Measurements from ENCODE around the gene SORBS1.
"Not testable (repeated sequence)": the region's sequence is repeated elsewhere in the genome, so short reads cannot be mapped to it uniquely, and the experiment has no call there.

The SORBS1 gene

DNA sequence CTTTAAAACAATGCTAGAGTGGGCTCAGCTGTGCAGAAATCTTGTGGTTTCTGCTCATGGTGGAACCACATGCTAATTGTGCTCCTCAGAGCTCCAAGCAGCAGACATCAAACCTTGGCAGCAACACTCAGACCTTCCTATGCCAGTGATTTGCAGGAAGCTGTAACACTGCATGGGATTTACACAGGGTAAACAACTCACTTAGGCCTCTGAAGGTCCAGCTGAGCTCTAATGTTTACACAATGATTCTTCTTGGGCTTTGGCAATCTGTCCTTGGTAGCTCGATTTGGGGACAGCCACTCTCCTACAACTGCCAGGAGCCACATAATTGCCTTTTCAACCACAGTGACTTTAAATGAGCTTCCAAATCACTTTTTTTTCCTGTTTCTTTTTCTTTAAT is 172.6 kb downstream of the SORBS1 start:
- no peak for DNase-seq (ENCODE audit: low spot score)

DNA sequence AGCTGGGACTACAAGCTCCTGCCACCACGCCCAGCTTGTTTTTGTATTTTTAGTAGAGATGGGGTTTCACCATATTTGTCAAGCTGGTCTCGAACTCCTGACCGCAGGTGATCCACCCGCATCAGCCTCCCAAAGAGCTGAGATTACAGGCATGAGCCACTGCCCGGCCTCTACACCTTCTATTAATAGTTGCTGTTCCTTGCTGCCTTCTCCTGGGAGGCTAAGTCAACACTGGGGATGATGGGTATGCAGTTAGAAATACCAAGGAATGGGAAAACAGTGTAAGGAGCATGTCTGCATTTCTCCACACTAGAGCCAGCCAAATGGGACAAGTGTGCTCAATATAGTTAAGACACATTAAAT is 173.1 kb downstream of the SORBS1 start:
- DNase-seq (ENCODE audit: low spot score) = no peak

DNA sequence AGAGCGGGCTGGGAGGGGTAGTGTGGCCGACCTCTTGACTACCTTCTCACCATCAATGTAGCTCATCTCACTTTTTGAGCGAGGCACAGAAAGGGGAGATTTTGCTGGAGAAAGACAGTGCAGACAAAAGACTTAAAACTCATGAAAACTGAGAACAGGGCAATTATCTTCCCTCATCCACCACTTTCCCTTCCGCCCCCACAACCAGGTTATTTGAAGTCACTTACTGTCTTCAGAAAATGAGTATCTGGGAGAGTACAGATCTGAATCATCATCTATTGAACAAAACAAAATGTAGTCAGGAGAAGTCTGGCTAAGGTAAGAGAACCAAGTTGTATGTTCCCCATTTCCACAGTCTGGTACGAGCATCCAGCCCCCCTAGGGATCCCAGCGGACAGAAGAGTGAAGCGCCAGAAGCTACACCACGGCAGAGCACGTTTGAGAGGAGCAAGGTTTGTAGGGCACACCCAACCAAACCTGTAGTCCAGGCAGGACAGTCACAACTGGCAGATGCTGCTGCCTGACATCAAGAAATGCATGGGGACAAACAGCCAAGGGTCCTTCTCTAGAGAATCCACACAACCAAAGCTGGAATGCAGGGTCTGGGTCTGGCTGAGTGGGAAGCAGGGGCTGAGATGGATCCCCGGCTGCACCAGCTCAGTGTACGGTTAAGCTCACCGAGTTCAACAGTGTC is 177.0 kb downstream of the SORBS1 start:
- no peak for DNase-seq (ENCODE audit: low spot score)

DNA sequence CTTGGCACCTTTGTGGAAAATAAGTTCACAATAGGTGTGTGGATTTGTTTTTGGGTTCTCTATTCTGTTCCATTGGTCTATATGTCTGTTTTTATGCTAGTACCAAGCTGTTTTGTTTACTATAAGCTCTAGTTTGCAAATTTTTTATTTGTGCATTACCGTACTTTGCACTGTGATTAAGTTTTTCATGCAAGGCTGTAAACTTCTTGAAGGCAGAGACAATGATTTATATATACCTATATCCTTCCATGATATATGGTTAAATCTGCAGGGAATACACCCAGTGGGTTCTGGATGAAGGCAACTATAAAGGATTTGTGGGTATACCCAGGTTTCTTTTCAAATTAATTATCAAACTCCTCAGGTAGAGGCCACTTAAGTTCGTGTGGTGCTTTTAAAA is 178.6 kb downstream of the SORBS1 start:
- DNase-seq (ENCODE audit: low spot score) = no peak

DNA sequence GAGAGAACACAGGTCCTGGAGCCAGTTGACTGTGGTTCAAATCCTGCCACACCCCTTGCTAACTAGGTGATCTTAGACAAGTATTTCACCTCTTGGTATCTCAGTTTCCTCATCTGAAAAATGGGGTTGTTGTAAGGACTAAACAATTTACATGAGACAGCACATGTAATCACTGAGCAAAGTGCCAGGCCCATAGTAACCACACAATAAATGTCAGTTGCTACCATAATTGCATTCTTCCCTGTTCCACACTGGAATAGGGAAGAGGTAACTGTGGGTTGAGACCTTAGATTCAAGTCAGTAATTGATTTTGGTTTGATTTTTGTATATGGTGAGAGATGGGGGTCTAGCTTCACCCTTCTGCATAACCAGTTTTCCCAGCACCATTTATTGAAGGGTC is 179.0 kb downstream of the SORBS1 start:
- no peak for DNase-seq (ENCODE audit: low spot score)

DNA sequence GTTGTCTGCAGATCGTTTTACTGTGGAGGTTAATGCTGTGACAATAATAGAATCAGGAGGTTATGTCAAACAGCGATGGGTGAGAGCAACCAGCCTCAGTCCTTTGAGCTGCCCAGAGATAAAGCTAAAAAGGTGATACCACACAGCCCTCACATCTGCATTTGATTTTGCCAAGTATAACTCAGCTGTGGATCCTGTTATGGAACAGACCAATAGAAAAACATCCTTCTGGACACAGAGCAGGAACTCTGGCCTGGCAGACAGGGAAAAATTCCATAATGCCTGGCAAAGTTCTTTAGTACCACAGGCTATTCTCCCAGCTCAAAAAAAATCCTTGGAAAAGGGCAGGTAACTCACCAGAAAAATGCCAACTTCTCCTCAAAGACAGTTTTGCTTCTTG is 183.2 kb downstream of the SORBS1 start:
- DNase-seq (ENCODE audit: low spot score) = no peak

DNA sequence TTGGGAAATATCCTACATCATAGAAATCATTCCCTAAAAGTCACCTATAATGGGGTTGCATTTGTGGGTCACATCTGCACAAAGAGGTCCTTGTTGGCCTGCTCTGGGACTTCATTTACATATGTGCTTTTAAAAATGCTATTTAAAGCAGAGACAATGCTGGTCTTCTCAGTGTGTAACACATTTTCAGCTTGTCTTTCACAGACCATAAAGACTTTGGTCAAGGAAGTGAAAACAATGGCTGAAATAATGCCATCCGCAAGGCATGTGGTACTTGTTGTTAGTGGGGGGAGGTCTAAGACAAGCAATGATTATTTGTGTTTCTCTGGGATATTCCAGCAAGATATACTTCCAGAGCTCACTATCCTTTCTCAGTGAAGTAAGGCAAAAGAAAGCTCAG is 185.8 kb downstream of the SORBS1 start:
- no peak for DNase-seq (ENCODE audit: low spot score)

DNA sequence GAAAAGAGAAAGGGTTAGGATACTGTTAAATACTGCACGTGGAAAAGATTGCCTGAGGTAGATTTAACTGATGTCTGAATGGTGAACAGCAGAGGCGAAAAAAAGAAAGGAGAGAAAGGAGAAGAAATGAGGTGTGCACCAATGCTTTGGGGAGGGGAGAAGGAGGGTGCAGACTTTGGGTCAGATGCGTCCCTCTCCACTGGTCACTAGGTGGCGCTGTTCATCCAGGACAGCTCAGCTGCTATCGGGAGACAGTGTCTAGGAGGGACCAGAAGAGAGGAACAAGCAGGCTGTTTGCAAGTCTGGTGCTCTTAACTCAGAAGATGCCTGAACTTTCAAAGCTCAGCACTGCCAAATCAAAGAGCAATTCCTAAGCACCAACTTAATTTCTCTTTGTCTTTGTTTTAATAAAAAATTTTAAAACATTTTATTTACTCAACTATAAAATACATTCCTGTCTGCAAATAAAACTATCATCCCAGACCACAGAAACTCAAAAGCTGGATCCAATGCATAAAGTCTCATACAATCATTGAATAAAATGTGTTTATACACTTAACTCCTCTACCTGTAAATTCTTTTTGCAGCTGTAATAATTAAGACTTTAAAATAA is 186.5 kb downstream of the SORBS1 start:
- peak; percentile 89 for DNase-seq (ENCODE audit: low spot score)

DNA sequence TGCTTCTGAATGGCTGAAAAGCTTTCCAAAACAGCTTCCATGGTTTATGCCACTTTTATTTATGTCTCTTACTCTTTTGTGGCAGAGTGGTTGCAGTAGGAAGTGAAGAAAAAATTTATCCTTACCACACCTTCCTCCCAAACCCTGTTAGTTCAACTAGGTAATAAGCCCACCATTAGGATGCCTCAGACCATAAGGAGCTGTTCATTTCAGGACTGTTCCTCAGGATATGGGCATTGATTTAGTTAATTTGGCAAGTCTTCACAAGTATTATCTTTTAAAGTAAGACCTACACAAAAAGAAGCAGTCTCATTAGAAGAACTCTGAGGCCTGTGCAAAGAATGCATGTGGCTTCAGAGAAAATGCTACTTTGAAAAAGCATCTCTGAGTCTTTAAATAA is 187.5 kb downstream of the SORBS1 start:
- no peak for DNase-seq (ENCODE audit: low spot score)

DNA sequence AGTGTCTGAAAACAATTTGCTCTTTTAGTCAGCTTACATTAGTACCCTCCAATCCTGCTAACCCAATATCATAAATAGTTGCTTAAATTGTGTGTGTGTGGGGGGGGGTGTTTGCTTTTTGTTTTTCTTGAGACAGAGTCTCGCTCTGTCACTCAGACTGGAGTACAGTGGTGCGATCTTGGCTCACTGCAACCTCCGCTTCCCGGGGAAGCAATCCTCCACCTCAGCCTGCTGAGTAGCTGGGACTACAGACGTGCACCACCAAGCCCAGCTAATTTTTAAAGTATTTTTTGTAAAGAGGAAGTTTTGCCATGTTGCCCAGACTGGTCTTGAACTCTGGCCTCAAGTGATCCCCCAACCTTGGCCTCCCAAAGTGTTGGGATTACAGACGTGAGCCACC is 196.8 kb downstream of the SORBS1 start:
- no peak for DNase-seq (ENCODE audit: low spot score)

DNA sequence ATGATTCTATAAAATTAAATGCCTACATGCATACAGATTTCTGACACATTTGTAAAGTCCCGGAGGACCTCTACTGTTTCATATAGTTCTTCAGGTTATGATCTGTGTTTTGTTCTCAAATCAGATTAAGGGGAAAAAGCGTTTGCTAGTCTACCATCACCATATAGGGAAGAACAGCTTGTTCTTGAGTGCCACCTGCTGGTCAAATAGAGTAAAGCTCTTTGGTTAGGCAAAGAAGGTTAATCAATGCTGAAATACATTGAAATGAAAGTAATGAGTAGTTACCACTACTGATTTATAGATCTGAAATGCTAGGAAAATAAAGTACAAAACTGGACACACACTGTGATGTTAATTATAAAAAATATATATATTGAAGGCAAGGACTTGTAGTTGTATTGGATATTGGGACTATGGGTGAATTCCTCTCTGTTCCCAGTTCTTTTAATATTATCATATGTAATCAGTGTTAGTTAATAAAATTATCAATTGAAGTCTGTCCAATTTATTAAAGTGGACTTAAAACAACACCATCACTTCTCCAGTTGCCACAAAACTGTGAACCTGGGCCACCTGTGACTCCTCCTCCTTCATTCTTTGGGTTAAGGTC is 197.8 kb downstream of the SORBS1 start:
- DNase-seq (ENCODE audit: low spot score) = peak; percentile 86

DNA sequence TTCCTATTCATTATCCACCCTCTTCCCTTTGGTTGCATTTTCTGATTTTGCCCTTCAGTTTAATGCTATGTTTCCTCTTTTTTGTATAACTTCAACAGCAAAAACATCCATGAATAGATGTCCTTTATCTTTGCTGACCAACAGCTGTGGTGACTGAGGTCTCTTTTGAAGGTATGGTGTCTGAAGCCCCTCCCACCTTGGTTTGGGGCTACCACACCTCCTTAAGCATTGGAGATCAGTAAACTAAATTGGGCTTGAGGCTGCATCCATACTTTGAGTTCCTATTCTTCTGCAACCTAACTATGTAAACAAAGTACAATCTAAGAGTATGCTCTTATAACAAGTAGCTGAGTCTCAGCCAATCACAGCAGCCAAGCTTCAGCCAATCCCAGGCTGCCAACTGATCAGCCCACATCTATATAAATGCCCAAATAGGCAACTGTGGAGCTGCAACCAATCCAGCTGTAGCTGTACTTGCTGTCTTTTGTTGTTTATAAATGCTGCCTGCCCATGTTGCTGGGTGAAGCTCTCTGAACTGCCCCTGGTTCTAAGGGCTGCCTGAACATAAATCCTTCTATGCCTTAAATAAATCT is 201.0 kb downstream of the SORBS1 start:
- peak; percentile 36 for DNase-seq (ENCODE audit: low spot score)

DNA sequence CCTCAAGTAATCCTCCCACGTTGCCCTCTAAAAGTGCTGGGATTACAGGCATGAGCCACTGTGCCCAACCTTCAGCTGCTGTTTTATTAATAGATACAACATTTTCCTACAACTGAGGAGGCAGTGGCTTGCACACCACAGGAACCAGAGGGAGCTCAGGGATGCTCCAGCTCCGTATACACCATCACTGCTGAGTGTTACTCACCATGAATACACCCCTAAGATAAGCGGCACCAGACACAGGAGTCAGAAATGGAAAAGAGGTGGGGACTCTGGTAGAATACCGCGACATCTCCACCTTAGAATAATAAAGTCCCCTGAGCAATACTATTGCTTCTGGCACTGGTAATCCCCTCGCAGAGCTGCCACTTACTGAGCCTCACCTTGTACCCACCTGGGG is 201.7 kb downstream of the SORBS1 start:
- no peak for DNase-seq (ENCODE audit: low spot score)

DNA sequence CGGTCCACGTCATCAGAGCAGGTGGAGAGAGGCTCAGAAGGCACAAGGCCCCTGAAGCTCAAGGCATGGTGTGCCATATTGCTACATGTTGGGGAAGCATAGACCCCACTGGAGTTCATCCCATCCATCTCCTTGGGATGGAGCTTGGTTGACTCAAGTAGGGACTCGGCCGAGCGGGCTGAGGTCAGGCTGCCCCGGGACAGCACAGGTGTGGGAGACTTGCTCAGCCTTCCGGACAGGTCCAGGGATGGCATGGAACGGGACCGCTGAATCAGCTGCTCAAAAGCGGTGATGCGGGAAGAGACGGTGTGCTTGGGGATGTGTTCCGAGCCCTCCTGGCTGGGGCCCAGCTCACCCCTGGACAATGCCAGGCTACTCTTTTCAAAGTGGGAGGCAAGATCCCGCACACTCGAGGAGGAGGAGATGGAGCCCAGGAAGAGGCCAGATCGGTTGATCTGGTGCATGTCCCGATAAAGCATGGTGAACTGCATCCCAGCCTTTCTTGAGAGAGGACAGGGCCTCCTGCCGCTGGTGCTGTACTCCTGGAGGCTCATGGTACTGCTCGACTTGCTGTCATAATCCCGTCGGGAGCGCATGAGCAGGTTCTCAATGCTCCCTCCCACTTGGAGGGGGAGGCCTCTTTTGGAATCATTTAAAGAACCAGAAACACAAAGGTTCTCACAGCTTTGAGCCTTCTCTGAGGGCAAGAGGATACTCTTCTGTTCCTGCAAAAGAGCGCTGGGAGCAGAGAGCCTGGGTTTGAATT is 204.8 kb downstream of the SORBS1 start:
- DNase-seq (ENCODE audit: low spot score) = no peak

DNA sequence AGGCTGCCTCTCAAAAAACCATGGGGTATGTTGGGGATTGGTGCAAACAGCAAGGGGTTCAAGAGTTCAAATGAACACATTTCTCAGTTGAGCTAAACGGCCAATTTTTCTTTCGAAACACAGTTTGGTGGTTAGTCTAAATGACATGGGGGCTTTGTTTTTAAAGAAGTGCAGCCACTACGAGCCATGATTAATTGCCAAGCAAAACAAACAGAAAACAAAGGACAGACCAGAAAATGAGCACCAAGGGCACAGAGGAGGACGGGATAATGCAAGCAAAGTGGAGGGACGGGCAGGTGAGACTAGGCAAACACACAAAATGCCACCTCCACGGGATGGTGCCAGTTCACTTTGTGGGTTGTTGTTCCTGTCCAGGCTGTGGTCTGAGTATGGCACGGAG is 205.9 kb downstream of the SORBS1 start:
- DNase-seq (ENCODE audit: low spot score) = no peak

DNA sequence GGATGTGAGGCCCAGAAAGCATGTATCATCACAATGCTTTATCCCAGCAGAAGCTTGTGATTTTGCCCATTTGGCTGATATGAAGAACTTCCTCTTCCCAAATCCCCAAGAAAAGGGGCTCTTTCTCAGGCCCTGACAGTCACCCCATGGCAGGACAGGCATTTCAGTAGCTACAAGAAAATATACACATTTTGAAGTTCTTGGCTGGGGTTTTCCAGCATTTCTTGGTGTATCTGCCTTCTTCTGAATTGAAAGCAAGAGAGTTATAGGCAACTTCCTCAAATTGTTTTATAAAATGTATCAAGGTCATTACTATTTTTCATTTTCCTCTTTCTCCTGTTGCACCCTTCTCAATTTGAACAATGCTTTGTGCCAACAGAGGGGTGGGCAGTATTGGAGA is 207.1 kb downstream of the SORBS1 start:
- DNase-seq (ENCODE audit: low spot score) = no peak

DNA sequence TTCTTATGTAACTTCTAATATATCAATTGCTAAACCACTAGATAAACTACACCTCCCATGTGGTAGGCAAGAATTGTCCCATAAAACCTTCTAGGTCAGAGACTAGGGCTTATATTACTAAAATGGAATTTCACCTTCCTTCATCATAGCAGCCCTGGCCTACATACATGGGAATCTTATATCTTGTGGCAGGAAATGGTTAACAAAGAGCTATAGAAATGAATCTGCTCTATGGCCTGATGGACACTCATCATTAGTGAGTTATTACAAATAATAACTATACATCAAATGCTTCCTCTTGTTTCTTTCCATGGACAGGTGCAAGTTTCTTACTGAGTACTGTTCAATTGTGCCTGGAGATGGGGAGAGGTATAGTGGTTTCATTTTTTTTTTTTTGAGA is 208.0 kb downstream of the SORBS1 start:
- DNase-seq (ENCODE audit: low spot score) = no peak

DNA sequence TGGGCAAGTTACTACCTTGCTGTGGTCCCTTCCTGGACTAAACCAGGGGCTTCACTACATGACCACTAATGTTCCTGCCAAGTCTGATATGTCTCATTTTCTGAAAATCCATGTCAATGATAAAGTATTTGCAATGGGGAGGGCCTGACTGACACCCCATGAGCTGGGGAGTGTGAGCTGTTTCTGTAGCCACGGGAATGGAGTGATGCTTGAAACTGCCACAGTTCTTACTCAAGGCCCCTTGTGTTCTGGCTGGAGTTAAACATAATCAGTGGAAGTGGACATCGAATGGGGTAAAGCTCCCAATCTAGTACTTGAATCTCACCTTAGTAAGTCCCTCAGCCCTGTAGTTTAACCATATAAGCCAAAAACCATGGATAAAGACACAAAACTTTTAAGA is 208.5 kb downstream of the SORBS1 start:
- DNase-seq (ENCODE audit: low spot score) = no peak

DNA sequence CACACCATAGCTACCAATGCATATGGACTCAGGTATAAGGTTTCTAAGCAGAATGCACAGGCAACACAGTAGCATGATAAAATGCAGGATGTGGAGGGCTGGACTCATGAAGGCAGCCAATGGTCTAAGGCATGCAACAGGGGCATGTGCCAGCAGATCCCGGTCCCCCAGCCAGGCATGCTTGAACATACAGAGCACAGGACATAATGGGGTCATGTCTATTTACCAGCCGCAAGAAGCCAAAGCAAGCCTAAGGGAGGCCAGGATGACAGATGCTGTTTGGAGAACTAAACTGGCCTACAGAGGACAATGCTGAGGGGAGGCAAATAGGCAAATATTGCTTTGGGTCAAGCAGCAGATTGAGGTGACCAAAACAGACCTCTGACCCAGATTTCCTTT is 210.3 kb downstream of the SORBS1 start:
- no peak for DNase-seq (ENCODE audit: low spot score)

DNA sequence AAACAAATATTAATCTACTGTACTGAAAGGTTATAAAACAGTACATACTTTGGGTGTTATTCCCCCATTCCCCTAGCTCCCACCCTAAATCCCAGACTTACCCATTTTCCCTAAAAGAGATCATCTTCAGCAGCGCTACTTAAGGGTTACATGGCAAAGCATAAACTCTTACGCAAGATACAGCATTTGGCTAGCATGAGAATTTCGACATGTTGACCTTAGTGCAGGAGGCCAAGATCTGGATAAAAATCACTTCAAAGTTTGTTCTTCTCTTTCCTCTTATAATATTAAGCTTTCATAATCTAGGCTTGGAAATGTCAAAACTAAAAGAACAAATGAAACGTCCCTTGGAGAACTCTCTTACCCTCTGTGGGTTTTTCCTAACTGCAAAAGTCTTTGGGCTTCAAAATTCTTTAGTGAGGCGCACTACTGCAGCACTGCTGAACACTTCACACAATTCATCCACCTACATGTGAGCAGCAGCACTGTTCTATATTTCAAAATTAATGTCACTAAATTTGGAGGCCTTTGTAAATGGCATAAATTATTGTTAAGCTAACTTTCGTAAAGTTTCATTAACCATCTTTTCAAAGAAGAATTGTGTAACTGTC is 210.8 kb downstream of the SORBS1 start:
- no peak for DNase-seq (ENCODE audit: low spot score)

DNA sequence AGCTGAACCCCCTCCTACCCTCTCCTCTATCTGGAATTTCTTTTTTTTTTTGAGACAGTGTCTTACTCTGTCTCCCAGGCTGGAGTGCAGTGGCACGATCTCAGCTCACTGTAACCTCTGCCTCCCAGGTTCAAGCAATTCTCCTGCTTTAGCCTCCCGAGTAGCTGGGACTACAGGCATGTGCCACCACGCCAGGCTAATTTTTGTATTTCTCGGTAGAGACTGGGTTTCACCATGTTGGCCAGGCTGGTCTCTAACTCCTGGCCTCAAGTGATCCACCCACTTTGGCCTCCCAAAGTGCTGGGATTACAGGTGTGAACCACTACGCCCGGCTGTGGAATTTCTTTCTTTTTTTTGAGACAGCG is 213.8 kb downstream of the SORBS1 start:
- not testable (repeated sequence) for DNase-seq (ENCODE audit: low spot score)

DNA sequence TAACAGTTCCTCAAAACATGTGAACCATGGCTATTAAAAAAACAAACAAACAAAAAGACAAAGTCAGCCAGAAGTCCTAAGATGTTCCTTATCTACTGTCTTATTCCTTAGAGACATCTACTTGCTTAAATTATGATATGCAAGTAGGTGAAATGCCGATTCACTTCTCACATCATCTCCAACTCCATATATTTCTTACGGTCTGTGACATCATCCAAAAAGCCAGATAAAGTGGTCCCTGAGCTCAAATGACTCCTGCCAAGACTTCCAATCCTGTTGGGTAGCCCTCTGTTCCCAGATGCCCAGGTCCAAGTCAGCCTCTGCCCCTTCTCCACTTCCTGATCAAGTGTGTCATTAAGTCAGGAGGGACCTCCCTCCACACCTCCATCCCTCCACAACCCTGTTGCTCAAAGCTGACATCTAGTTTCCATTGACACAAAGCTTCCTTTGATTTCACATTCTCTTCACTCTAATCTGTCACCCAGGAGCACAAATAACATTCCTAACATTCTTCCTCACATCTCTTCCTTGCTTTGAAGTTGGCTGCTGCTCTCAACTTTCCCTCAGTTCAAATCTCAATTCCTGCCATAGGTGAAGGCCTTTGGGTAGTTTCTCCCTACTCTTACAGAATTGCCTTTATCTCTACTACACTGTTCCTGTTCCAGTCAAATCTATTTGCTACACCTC is 214.3 kb downstream of the SORBS1 start:
- DNase-seq (ENCODE audit: low spot score) = no peak
